DOHH2 (cell line): ENCODE measurements around the gene ASB9.

Experiments used
- EZH2phosphoT487 ChIP-seq: fragments of 200-600 bp; sonication (generic); IDR thresholded peaks from 2 replicates; pipeline ENCODE4 v1.6.1; 2017; ENCODE audit warnings: borderline replicate concordance, mild to moderate bottlenecking, antibody characterized with exemption, low read length, moderate library complexity, mixed read lengths
- TF ChIP-seq, protein P1 (sequence below): fragments of 200-600 bp; sonication (generic); IDR thresholded peaks from one replicate; pipeline ENCODE4 v1.5.1; 2014; ENCODE audit warnings: antibody characterized with exemption, mild to moderate bottlenecking, low read depth, low read length; ENCODE audit not compliant: poor library complexity, severe bottlenecking

DNA sequence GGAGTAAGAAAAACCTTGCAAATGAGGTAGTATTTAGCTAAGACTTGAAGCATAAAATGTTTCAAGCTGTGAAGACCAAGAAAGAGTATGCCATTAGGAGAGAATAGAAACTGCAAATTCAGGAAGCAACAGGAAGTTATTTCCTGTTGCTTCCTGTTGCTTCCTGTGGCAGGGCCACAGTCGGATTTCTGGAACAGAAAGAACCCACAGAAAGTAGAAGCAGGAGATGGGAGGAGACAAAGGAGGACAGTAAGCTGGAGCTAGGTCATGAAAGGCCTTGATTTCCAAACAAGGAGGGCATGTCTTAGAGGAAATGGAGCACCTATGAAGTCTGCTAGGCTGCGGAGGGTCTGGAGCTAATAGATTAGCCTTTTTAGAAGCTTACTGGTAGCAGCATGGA, 28.3 kb upstream of the ASB9 start:
- TF ChIP-seq, protein P1, sequence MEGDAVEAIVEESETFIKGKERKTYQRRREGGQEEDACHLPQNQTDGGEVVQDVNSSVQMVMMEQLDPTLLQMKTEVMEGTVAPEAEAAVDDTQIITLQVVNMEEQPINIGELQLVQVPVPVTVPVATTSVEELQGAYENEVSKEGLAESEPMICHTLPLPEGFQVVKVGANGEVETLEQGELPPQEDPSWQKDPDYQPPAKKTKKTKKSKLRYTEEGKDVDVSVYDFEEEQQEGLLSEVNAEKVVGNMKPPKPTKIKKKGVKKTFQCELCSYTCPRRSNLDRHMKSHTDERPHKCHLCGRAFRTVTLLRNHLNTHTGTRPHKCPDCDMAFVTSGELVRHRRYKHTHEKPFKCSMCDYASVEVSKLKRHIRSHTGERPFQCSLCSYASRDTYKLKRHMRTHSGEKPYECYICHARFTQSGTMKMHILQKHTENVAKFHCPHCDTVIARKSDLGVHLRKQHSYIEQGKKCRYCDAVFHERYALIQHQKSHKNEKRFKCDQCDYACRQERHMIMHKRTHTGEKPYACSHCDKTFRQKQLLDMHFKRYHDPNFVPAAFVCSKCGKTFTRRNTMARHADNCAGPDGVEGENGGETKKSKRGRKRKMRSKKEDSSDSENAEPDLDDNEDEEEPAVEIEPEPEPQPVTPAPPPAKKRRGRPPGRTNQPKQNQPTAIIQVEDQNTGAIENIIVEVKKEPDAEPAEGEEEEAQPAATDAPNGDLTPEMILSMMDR = no peak
- no peak for TF ChIP-seq EZH2phosphoT487
